H1 (cell line): ENCODE measurements around the gene WNT9B. TPM values are rescaled to one million over a fixed set of nuclear protein-coding genes. Genes with fewer than 3 reads are reported as not detected.

Source experiments
- CTCF ChIA-PET: fragments of 300-600 bp; sonication (Branson Sonifier 250); formaldehyde crosslinking; loops from one replicate; lab custom pipeline; 2021; ENCODE audit not compliant: partially characterized antibody; lab: Charles Lee
- POLR2A ChIA-PET: fragments of 300-600 bp; sonication (Branson Sonifier 250); formaldehyde crosslinking; loops from one replicate; lab custom pipeline; 2021; ENCODE audit warnings: inconsistent platforms; ENCODE audit not compliant: partially characterized antibody; lab: Charles Lee
- DNase-seq, 2 experiments: peaks; one replicate each; pipeline versions ENCODE4 v3.0.0 to v3.0.0-alpha.2; 2010 to 2022; ENCODE audit warnings: low spot score in 2 of 2, low read depth in 1 of 2, mixed read lengths in 1 of 2
- FAIRE-seq: peaks from 2 replicates; lab custom pipeline; 2011; peaks lifted over from hg19 to GRCh38; lab: Jason Lieb, UNC
- H2AFZ ChIP-seq: 2 replicates; pipeline ENCODE4 v1.8.1; 2012; ENCODE audit warnings: low read length, inconsistent platforms
- H2AK5ac ChIP-seq: 2 replicates; pipeline ENCODE4 v1.6.1; 2013; ENCODE audit warnings: low read depth, low read length
- H2BK120ac ChIP-seq: replicated peaks from 2 replicates; pipeline ENCODE3; 2013; ENCODE audit warnings: low read depth, low read length, inconsistent platforms
- H2BK12ac ChIP-seq: 2 replicates; pipeline ENCODE4 v1.6.1; 2013; ENCODE audit warnings: low read depth, low read length
- H2BK15ac ChIP-seq: 2 replicates; pipeline ENCODE4 v1.6.1; 2013; ENCODE audit warnings: low read length
- H2BK20ac ChIP-seq: 2 replicates; pipeline ENCODE4 v1.6.1; 2013; ENCODE audit warnings: low read length
- H2BK5ac ChIP-seq: 2 replicates; pipeline ENCODE4 v1.6.1; 2013; ENCODE audit warnings: low read depth, low read length
- H3K14ac ChIP-seq: 2 replicates; pipeline ENCODE4 v1.6.1; 2013; ENCODE audit warnings: inconsistent platforms; ENCODE audit not compliant: insufficient read length
- H3K18ac ChIP-seq: 2 replicates; pipeline ENCODE4 v1.6.1; 2013; ENCODE audit warnings: low read length; ENCODE audit errors: extremely low read depth
- H3K23ac ChIP-seq: 2 replicates; pipeline ENCODE4 v1.6.1; 2013; ENCODE audit warnings: inconsistent platforms; ENCODE audit not compliant: insufficient read length
- H3K23me2 ChIP-seq: 2 replicates; pipeline ENCODE4 v1.6.1; 2013; ENCODE audit warnings: low read depth, low read length
- H3K27ac ChIP-seq: 2 replicates; pipeline ENCODE4 v1.6.1; 2011; ENCODE audit warnings: low read depth, low read length, inconsistent platforms
- H3K27me3 ChIP-seq, 4 experiments: replicated peaks in 1 of 4; 1 replicate in 1 of 4; 2 replicates in 3 of 4; pipeline versions ENCODE4 v1.6.1 to v1.8.1; 2011 to 2013; ENCODE audit warnings: low read length in 3 of 4, mild to moderate bottlenecking in 3 of 4, inconsistent platforms in 2 of 4, mixed read lengths in 2 of 4, moderate library complexity in 1 of 4; ENCODE audit not compliant: control insufficient read depth in 3 of 4, insufficient read depth in 3 of 4; ENCODE audit errors: extremely low read depth in 1 of 4
- H3K36me3 ChIP-seq, 4 experiments: 2 replicates each; pipeline versions ENCODE4 v1.6.1 to v1.8.1; 2011 to 2013; ENCODE audit warnings: mild to moderate bottlenecking in 4 of 4, low read length in 3 of 4, moderate library complexity in 2 of 4, control low read depth in 1 of 4, inconsistent platforms in 1 of 4; ENCODE audit not compliant: insufficient read depth in 4 of 4, control insufficient read depth in 2 of 4
- H3K4ac ChIP-seq: replicated peaks from 2 replicates; pipeline ENCODE3; 2013; ENCODE audit warnings: low read length, low read depth, mixed read lengths, inconsistent platforms; ENCODE audit not compliant: insufficient read length
- H3K4me1 ChIP-seq, 4 experiments: replicated peaks in 1 of 4; 1 replicate in 1 of 4; 2 replicates in 3 of 4; pipeline versions ENCODE4 v1.6.1 to v1.8.1; 2011 to 2013; ENCODE audit warnings: low read length in 3 of 4, inconsistent platforms in 2 of 4, mixed read lengths in 1 of 4; ENCODE audit not compliant: insufficient read depth in 4 of 4, control insufficient read depth in 3 of 4
- H3K4me2 ChIP-seq, 2 experiments: 2 replicates each; pipeline versions ENCODE4 v1.6.1 to v1.8.1; 2011 to 2013; ENCODE audit warnings: low read depth in 2 of 2, low read length in 2 of 2, control low read depth in 1 of 2, inconsistent platforms in 1 of 2, mild to moderate bottlenecking in 1 of 2; ENCODE audit not compliant: insufficient read depth in 1 of 2
- H3K4me3 ChIP-seq, 4 experiments: fragments of 200-600, 300-600 bp in 1 of 4; sonication (generic), shearing (Covaris generic), sonication (Bioruptor Twin) in 1 of 4; 2 replicates each; pipeline versions ENCODE4 v1.5.1 to v1.8.1; 2011 to 2016; ENCODE audit warnings: low read length in 4 of 4, low read depth in 3 of 4, control low read depth in 2 of 4, inconsistent platforms in 2 of 4, mild to moderate bottlenecking in 2 of 4, mixed read lengths in 1 of 4, moderate library complexity in 1 of 4; ENCODE audit not compliant: insufficient read depth in 2 of 4; ENCODE audit errors: extremely low read depth in 1 of 4
- H3K56ac ChIP-seq: replicated peaks from 2 replicates; pipeline ENCODE3; 2013; ENCODE audit warnings: low read depth, mild to moderate bottlenecking, mixed read lengths, low read length, inconsistent platforms; ENCODE audit not compliant: insufficient read length
- H3K79me1 ChIP-seq: 2 replicates; pipeline ENCODE4 v1.6.1; 2013; ENCODE audit warnings: low read depth, low read length, control low read depth
- H3K79me2 ChIP-seq, 2 experiments: 2 replicates each; pipeline versions ENCODE4 v1.6.1 to v1.8.1; 2012 to 2013; ENCODE audit warnings: low read length in 2 of 2, mild to moderate bottlenecking in 2 of 2, inconsistent platforms in 1 of 2; ENCODE audit not compliant: insufficient read depth in 2 of 2, control insufficient read depth in 1 of 2
- H3K9ac ChIP-seq, 4 experiments: replicated peaks in 1 of 4; 1 replicate in 1 of 4; 2 replicates in 3 of 4; pipeline versions ENCODE4 v1.6.1 to v1.8.1; 2011 to 2013; ENCODE audit warnings: low read depth in 3 of 4, low read length in 3 of 4, control low read depth in 2 of 4, mild to moderate bottlenecking in 2 of 4, moderate library complexity in 2 of 4, inconsistent platforms in 1 of 4; ENCODE audit errors: extremely low read depth in 1 of 4
- H3K9me3 ChIP-seq, 2 experiments: 2 replicates each; pipeline versions ENCODE4 v1.6.1 to v1.8.1; 2012 to 2013; ENCODE audit warnings: mild to moderate bottlenecking in 2 of 2, moderate library complexity in 2 of 2, control low read depth in 1 of 2, inconsistent platforms in 1 of 2, low read depth in 1 of 2, low read length in 1 of 2, mixed read lengths in 1 of 2; ENCODE audit not compliant: insufficient read depth in 2 of 2
- H4K20me1 ChIP-seq, 2 experiments: replicated peaks in 1 of 2; 2 replicates each; pipeline versions ENCODE3 to v1.8.1; 2011 to 2013; ENCODE audit warnings: inconsistent platforms in 2 of 2, low read length in 2 of 2, mild to moderate bottlenecking in 1 of 2; ENCODE audit not compliant: insufficient read depth in 2 of 2, control insufficient read depth in 1 of 2
- H4K5ac ChIP-seq: 2 replicates; pipeline ENCODE4 v1.6.1; 2013; ENCODE audit warnings: low read length, low read depth, mixed read lengths, inconsistent platforms; ENCODE audit not compliant: insufficient read length
- H4K8ac ChIP-seq: 2 replicates; pipeline ENCODE4 v1.8.0; 2013; ENCODE audit warnings: mild to moderate bottlenecking, moderate library complexity, low read length, inconsistent platforms; ENCODE audit not compliant: insufficient read depth; ENCODE audit errors: extremely low read depth
- H4K91ac ChIP-seq: replicated peaks from 2 replicates; pipeline ENCODE3; 2013; ENCODE audit warnings: low read length, mixed read lengths, inconsistent platforms; ENCODE audit not compliant: insufficient read length
- CBX5 ChIP-seq: fragments of 300-800, 300-1000 bp; sonication (generic); IDR thresholded peaks from 2 replicates; pipeline ENCODE4 v1.7.1; 2016; ENCODE audit warnings: antibody characterized with exemption, low read length, low read depth
- EP300 ChIP-seq, 2 experiments: IDR thresholded peaks; 1 replicate in 1 of 2; 2 replicates in 1 of 2; pipeline ENCODE4 v1.6.1; 2011 to 2012; ENCODE audit warnings: low read depth in 2 of 2, low read length in 2 of 2, mild to moderate bottlenecking in 2 of 2, borderline replicate concordance in 1 of 2, inconsistent platforms in 1 of 2, moderate library complexity in 1 of 2
- HDAC2 ChIP-seq, 2 experiments: fragments of 300-600 bp in 1 of 2; sonication (generic) in 1 of 2; IDR thresholded peaks; 2 replicates each; pipeline ENCODE4 v1.6.1; 2011 to 2012; ENCODE audit warnings: low read depth in 2 of 2, low read length in 2 of 2, mild to moderate bottlenecking in 2 of 2, moderate library complexity in 2 of 2, borderline replicate concordance in 1 of 2, inconsistent platforms in 1 of 2
- JUND ChIP-seq: IDR thresholded peaks from 2 replicates; pipeline ENCODE4 v1.6.1; 2011; ENCODE audit warnings: mild to moderate bottlenecking, improper control_type of control experiment, low read length
- KDM5A ChIP-seq: fragments of 200-600 bp; IDR thresholded peaks from 2 replicates; pipeline ENCODE4 v1.7.1; 2012; ENCODE audit warnings: mild to moderate bottlenecking, low read length, inconsistent platforms, mixed read lengths
- NRF1 ChIP-seq: IDR thresholded peaks from 2 replicates; pipeline ENCODE4 v1.6.1; 2011; ENCODE audit warnings: mild to moderate bottlenecking, low read depth, low read length, improper control_type of control experiment
- WGBS, 2 experiments: shearing (Covaris generic) in 1 of 2; methylation state at CpG; one replicate each; pipeline versions ENCODE4 v1.1.6 to v1.1.7; 2013 to 2015; ENCODE audit warnings: low lambda C conversion rate in 2 of 2, mixed read lengths in 2 of 2, inconsistent platforms in 1 of 2, low coverage in 1 of 2, missing lambda C conversion rate in 1 of 2; ENCODE audit not compliant: insufficient replicate concordance in 2 of 2, insufficient coverage in 1 of 2, insufficient read length in 1 of 2; ENCODE audit errors: extremely low coverage in 1 of 2, missing lambda C conversion rate in 1 of 2; 5-methylcytosine and 5-hydroxymethylcytosine counted together
- polyA plus RNA-seq, 7 experiments: library from polyadenylated mRNA; depleted of rRNA in 3 of 7; stranded (reverse) in 5 of 7; unstranded in 2 of 7; fragments of >200 nt in 5 of 7; fragments of 200-250 nt in 2 of 7; gene quantifications; 1 replicate in 5 of 7; 2 replicates in 1 of 7; 4 replicates in 1 of 7; pipeline versions ENCODE4 v1.2.1 to v1.2.3, GENCODE V29; 2011 to 2013; ENCODE audit warnings: missing spikeins in 2 of 7, mixed read lengths in 2 of 7
- total RNA-seq: library from RNA; stranded (reverse); fragmentation: NEBNext Ultra II Directional; extraction: Animal tissue kit (Norgen Biotek cat#: 25700); gene quantifications from 2 replicates; pipeline ENCODE4 v1.2.1, GENCODE V29; 2021

WNT9B gene
- total and polyA plus RNA-seq, 2 of the 8 experiments (the other 6 are each of a cell fraction or from before 2014, with no cell fraction given): 0.21 TPM; not detected in 1

- no peaks in the 10 kb centered on the region for H3K9me3 ChIP-seq
- no peak overlapping the region for H2AK5ac ChIP-seq
- H4K91ac ChIP-seq: no peak overlapping the region
- H4K20me1 ChIP-seq: peaks cover 6 to 12% of the 10 kb centered on the region in 2 experiments
- H2BK120ac ChIP-seq: no peak overlapping the region
- no peak overlapping the region for H3K23ac ChIP-seq
- H4K5ac ChIP-seq: no peak overlapping the region
- H4K8ac ChIP-seq: no peak overlapping the region
- no peak for FAIRE-seq
- H3K56ac ChIP-seq: no peak overlapping the region
- TF ChIP-seq KDM5A (no peak), HDAC2 (IDR thresholded peaks at IDR 0.05; ENCODE audit: borderline replicate concordance in 1 of 2, low read depth in 2 of 2, low read length in 2 of 2) (no peak), JUND (no peak), CBX5 (no peak), EP300 (IDR thresholded peaks at IDR 0.05; ENCODE audit: borderline replicate concordance in 1 of 2, low read depth in 2 of 2, low read length in 2 of 2) (no peak), NRF1 (no peak)
- H3K4me1 ChIP-seq: no peaks in the 10 kb centered on the region
- ChIA-PET POLR2A (no interaction called here), CTCF (interaction anchor here (1.3 to 1.5 kb wide), 4 partner anchors 11 to 14 kb away, joined by 3 to 7 read pairs (median 5); no protein-coding TSS in a partner anchor)
- no peak overlapping the region for H3K18ac ChIP-seq
- DNase-seq: no peak
- H3K9ac ChIP-seq: no peak overlapping the region
- no peak overlapping the region for H2BK15ac ChIP-seq
- H2BK12ac ChIP-seq: no peak overlapping the region
- no peak overlapping the region for H3K4me3 ChIP-seq
- no peak overlapping the region for H2BK20ac ChIP-seq
- peaks cover 5 to 44% of the 10 kb centered on the region in 2 experiments; a peak in 3 of 4 replicates for H3K79me2 ChIP-seq
- no peak overlapping the region for H2BK5ac ChIP-seq
- 78% methylated on average over 4 of the region's 4 CpGs; no CpG with 5 or more reads in 1 of the 2 experiments for WGBS, 2 experiments
- no peak overlapping the region for H3K4ac ChIP-seq
- peaks cover 19 to 56% (median 36%) of the 10 kb centered on the region in 4 experiments for H3K36me3 ChIP-seq
- no peak overlapping the region for H3K14ac ChIP-seq
- no peaks in the 10 kb centered on the region for H3K23me2 ChIP-seq
- no peak overlapping the region for H2AFZ ChIP-seq
- peaks cover 17% of the 10 kb centered on the region for H3K79me1 ChIP-seq
- no peak overlapping the region for H3K4me2 ChIP-seq
- H3K27me3 ChIP-seq: no peaks in the 10 kb centered on the region; a peak in 1 of 7 replicates
- no peak overlapping the region for H3K27ac ChIP-seq
Observed at GRCh38 chr17:46930051-46930450, 78.7 kb downstream of the WNT9B start.
